Large intestine (tissue), 3 donors: Measurements from ENCODE around the gene COX7A2. TPM values are rescaled to one million over a fixed set of nuclear protein-coding genes. Genes with fewer than 3 reads are reported as not detected.

Experiments
- DNase-seq, 2 donors: peaks; one replicate each; pipeline versions ENCODE4 v3.0.0 to v3.0.0-alpha.2; 2013
- H3K27ac ChIP-seq: one replicate; pipeline ENCODE4 v1.5.1; 2013; ENCODE audit warnings: low read length
- H3K27me3 ChIP-seq: 2 replicates; pipeline ENCODE4 v1.6.1; 2013; ENCODE audit warnings: low read length; ENCODE audit not compliant: control insufficient read depth, insufficient read depth
- H3K36me3 ChIP-seq: 2 replicates; pipeline ENCODE4 v1.6.1; 2013; ENCODE audit warnings: low read length; ENCODE audit not compliant: control insufficient read depth, insufficient read depth
- H3K4me1 ChIP-seq: one replicate; pipeline ENCODE4 v1.6.1; 2013; ENCODE audit warnings: low read length; ENCODE audit not compliant: control insufficient read depth, insufficient read depth
- H3K4me3 ChIP-seq: one replicate; pipeline ENCODE4 v1.5.1; 2013; ENCODE audit warnings: low read length
- H3K9me3 ChIP-seq: one replicate; pipeline ENCODE4 v1.6.1; 2013; ENCODE audit warnings: mild to moderate bottlenecking, low read depth, low read length, moderate library complexity; ENCODE audit not compliant: control insufficient read depth
- WGBS: methylation state at CpG from one replicate; pipeline ENCODE4 v1.1.5; 2013; ENCODE audit warnings: low lambda C conversion rate; ENCODE audit not compliant: insufficient coverage; 5-methylcytosine and 5-hydroxymethylcytosine counted together
- polyA plus RNA-seq: library from polyadenylated mRNA; unstranded; fragments of 120-200 nt; gene quantifications from one replicate; pipeline ENCODE4 v1.2.1, GENCODE V29; 2013

The COX7A2 gene
- polyA plus RNA-seq, 1 donor, result 241 TPM

DNA sequence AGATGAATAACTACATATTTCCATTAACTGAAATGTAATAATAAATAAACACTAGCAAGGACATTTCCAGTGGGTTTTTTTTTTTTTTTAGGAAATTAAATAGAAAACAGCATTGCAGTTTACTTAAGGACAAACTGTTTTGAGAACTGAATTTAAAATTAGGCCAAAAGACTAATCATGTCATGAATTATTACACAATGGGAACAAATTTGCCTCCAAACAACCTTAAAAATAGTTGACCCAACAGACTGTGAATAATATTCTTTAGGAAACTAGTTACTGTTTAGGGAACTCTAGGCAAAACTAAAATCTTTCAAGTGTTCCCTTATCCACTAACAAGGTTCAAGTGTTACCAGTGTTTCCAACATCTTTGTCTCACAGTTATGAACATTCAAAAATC lies 21.3 kb downstream of the COX7A2 start:
- Histone ChIP-seq H3K4me3 (no peak overlapping the region), H3K36me3 (no peaks in the 10 kb centered on the region), H3K27ac (no peak overlapping the region), H3K27me3 (peaks cover 2% of the 10 kb centered on the region), H3K9me3 (no peaks in the 10 kb centered on the region), H3K4me1 (no peaks in the 10 kb centered on the region)
- DNase-seq, result no peak

DNA sequence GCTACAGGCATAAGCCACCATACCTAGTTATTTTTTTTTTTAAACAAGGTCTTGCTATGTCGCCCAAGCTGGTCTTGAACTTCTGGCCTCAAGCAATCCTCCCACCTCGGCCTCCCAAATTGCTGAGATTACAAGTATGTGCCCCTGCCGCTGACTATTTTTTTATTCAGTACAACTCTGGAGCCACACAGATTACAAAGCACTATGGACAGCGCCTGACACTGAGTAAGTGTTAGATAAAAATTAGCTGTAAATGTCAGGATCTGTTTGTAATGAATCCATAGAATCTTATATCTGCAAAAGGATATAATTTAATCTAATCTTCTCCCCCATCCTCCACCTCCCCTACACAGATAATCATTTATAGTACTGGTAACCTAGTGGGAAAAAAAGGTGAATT lies 22.5 kb downstream of the COX7A2 start:
- no peaks in the 10 kb centered on the region for H3K4me1 ChIP-seq
- no peak overlapping the region for H3K4me3 ChIP-seq
- no CpG with 5 or more reads among the region's 4 CpGs for WGBS
- no peak for DNase-seq
- H3K27ac ChIP-seq, result no peak overlapping the region
- H3K36me3 ChIP-seq, result no peaks in the 10 kb centered on the region
- peaks cover 5% of the 10 kb centered on the region for H3K27me3 ChIP-seq
- no peaks in the 10 kb centered on the region for H3K9me3 ChIP-seq

DNA sequence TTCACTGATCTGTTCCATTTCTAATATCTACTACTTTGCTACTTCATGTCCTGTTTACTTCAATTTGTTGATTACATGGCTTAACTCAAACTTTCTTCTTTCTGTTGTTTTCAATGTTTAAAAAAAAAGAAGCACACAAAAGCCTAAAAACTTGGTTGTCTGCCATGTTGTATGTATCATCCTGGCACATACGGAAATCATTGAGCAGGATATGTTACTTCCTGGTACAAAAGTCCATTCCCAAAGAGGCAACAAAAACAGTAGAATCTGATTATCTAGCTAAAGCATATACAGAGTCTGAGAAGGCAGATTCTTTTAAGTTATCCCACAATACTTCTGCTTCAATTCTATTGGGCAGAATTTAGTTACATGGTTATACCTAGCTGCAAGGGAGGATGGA lies 23.2 kb downstream of the COX7A2 start:
- no peak overlapping the region for H3K27ac ChIP-seq
- H3K4me1 ChIP-seq, result no peaks in the 10 kb centered on the region
- DNase-seq, result peak in 1 of 2 donors; percentile 23
- no peaks in the 10 kb centered on the region for H3K9me3 ChIP-seq
- WGBS, result no CpG with 5 or more reads among the region's 1 CpG
- H3K27me3 ChIP-seq, result peaks cover 5% of the 10 kb centered on the region
- no peaks in the 10 kb centered on the region for H3K36me3 ChIP-seq
- H3K4me3 ChIP-seq, result no peak overlapping the region

DNA sequence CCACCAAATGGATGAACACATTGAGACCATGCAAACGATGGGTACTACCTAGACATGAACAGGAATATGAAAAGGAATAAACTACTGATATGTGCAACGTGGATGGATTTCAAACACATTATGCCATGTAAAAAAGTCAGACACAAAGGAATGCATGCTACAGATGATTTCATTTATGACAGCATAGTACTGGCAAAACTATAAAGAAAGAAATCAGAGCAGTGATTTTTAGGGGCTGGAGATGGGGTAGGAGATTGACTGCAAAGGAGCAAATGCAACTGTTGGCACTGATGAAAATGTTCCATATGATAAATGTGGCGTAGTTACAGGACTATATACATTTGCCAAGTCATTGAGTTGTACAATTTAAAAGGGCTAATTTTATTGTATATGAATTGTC lies 24.3 kb downstream of the COX7A2 start:
- H3K9me3 ChIP-seq, result no peaks in the 10 kb centered on the region
- H3K27me3 ChIP-seq, result peaks cover 5% of the 10 kb centered on the region
- H3K36me3 ChIP-seq, result no peaks in the 10 kb centered on the region
- 80% methylated on average over 2 of the region's 3 CpGs for WGBS
- H3K27ac ChIP-seq, result no peak overlapping the region
- H3K4me1 ChIP-seq, result no peaks in the 10 kb centered on the region
- no peak overlapping the region for H3K4me3 ChIP-seq
- DNase-seq, result no peak

GRCh38 chr6:75217193-75217592 lies 26.4 kb downstream of the COX7A2 start:
- Histone ChIP-seq H3K9me3 (no peaks in the 10 kb centered on the region), H3K27ac (no peak overlapping the region), H3K4me1 (peaks cover 4% of the 10 kb centered on the region), H3K27me3 (peaks cover 5% of the 10 kb centered on the region), H3K4me3 (no peak overlapping the region), H3K36me3 (no peaks in the 10 kb centered on the region)
- 67% methylated on average over 3 of the region's 4 CpGs for WGBS
- peak in 1 of 2 donors; percentile 24 for DNase-seq

GRCh38 chr6:75215291-75215690 lies 28.3 kb downstream of the COX7A2 start:
- Histone ChIP-seq H3K36me3 (no peaks in the 10 kb centered on the region), H3K4me3 (no peak overlapping the region), H3K27me3 (peaks cover 5% of the 10 kb centered on the region), H3K27ac (no peak overlapping the region), H3K4me1 (peaks cover 12% of the 10 kb centered on the region), H3K9me3 (no peaks in the 10 kb centered on the region)
- no peak for DNase-seq
- WGBS, result no CpG with 5 or more reads among the region's 4 CpGs

DNA sequence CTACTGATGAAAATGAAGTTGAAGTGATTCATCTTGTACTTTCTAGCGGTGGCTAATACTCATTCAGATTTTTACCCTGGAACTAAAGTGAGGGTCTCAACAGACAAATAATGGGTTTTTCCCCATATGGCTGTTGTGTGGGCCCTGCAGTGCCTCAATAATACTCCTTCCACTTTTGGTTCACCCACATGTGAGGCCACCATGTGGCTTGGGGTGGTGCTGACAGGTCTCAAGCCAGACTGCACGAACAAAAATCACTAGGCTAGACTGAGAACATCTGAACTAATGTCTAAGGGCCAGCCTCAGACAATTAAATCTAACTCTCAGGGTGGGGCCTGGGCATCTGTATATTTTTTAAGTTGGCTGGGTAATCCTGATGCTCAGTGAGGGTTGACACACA lies 29.9 kb downstream of the COX7A2 start:
- Histone ChIP-seq H3K4me1 (peaks cover 14% of the 10 kb centered on the region), H3K27ac (no peak overlapping the region), H3K27me3 (peaks cover 6% of the 10 kb centered on the region), H3K36me3 (no peaks in the 10 kb centered on the region), H3K9me3 (no peaks in the 10 kb centered on the region), H3K4me3 (no peak overlapping the region)
- WGBS, result no CpG with 5 or more reads among the region's 2 CpGs
- no peak for DNase-seq

GRCh38 chr6:75213112-75213511 lies 30.5 kb downstream of the COX7A2 start:
- H3K4me1 ChIP-seq, result peaks cover 19% of the 10 kb centered on the region
- H3K36me3 ChIP-seq, result no peaks in the 10 kb centered on the region
- H3K9me3 ChIP-seq, result no peaks in the 10 kb centered on the region
- peak overlapping the region; percentile 71 for H3K27ac ChIP-seq
- WGBS, result no CpG with 5 or more reads among the region's 1 CpG
- no peak overlapping the region for H3K4me3 ChIP-seq
- H3K27me3 ChIP-seq, result peaks cover 12% of the 10 kb centered on the region
- DNase-seq, result no peak

- DNase-seq, result peak; percentile 77 to 88
- Histone ChIP-seq H3K4me1 (peaks cover 24% of the 10 kb centered on the region), H3K36me3 (no peaks in the 10 kb centered on the region), H3K27me3 (peaks cover 20% of the 10 kb centered on the region), H3K9me3 (peaks cover 4% of the 10 kb centered on the region), H3K4me3 (no peak overlapping the region), H3K27ac (peak overlapping the region; percentile 71)
- whole genome bisulfite sequencing, result no CpG with 5 or more reads among the region's 3 CpGs
Measured at GRCh38 chr6:75211920-75212590, 31.5 kb downstream of the COX7A2 start.

GRCh38 chr6:75210885-75211739 lies 32.5 kb downstream of the COX7A2 start:
- peak overlapping the region; percentile 71 for H3K27ac ChIP-seq
- no peak overlapping the region for H3K4me3 ChIP-seq
- peak in 1 of 2 donors; percentile 43 for DNase-seq
- H3K9me3 ChIP-seq, result peaks cover 4% of the 10 kb centered on the region
- H3K4me1 ChIP-seq, result peaks cover 30% of the 10 kb centered on the region
- no peaks in the 10 kb centered on the region for H3K36me3 ChIP-seq
- peaks cover 28% of the 10 kb centered on the region for H3K27me3 ChIP-seq
- 37% methylated on average over 3 of the region's 10 CpGs for WGBS
